Hepatocyte (in vitro differentiated cells): ENCODE data around the gene CCR1.

Source experiments
- EZH2 ChIP-seq: fragments of 200-600 bp; sonication (generic); IDR thresholded peaks from 2 replicates; pipeline ENCODE4 v1.6.1; 2016; ENCODE audit warnings: antibody characterized with exemption, mild to moderate bottlenecking, borderline replicate concordance
- TF ChIP-seq, protein P1 (sequence below): fragments of 200-600 bp; sonication (generic); IDR thresholded peaks from 2 replicates; pipeline ENCODE4 v1.5.1; 2016; ENCODE audit warnings: antibody characterized with exemption, mild to moderate bottlenecking; ENCODE audit not compliant: poor library complexity

GRCh38 chr3:46154311-46154710 lies 53.8 kb downstream of the CCR1 start:
- TF ChIP-seq, protein P1, sequence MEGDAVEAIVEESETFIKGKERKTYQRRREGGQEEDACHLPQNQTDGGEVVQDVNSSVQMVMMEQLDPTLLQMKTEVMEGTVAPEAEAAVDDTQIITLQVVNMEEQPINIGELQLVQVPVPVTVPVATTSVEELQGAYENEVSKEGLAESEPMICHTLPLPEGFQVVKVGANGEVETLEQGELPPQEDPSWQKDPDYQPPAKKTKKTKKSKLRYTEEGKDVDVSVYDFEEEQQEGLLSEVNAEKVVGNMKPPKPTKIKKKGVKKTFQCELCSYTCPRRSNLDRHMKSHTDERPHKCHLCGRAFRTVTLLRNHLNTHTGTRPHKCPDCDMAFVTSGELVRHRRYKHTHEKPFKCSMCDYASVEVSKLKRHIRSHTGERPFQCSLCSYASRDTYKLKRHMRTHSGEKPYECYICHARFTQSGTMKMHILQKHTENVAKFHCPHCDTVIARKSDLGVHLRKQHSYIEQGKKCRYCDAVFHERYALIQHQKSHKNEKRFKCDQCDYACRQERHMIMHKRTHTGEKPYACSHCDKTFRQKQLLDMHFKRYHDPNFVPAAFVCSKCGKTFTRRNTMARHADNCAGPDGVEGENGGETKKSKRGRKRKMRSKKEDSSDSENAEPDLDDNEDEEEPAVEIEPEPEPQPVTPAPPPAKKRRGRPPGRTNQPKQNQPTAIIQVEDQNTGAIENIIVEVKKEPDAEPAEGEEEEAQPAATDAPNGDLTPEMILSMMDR = no peak
- no peak for TF ChIP-seq EZH2
